Measurements from ENCODE around the gene DISC1. TPM values are rescaled to one million over a fixed set of nuclear protein-coding genes. Genes with fewer than 3 reads are reported as not detected.

The DISC1 gene
- total RNA-seq, 2 experiments from 2014 or later: 3.5 to 5.0 TPM

- no peaks in the 10 kb centered on the region for H3K27me3 Mint-ChIP-seq
- H3K4me1 Mint-ChIP-seq (ENCODE audit: low read depth): peaks cover 7% of the 10 kb centered on the region
- CTCF ChIA-PET: interaction anchor here (0.6 to 5.3 kb wide), 4 partner anchors 49 to 287 kb away, joined by 3 to 23 read pairs (median 4); no protein-coding TSS in a partner anchor
- H3K9me3 Mint-ChIP-seq: no peaks in the 10 kb centered on the region
- H3K36me3 Mint-ChIP-seq (ENCODE audit: low read depth): no peaks in the 10 kb centered on the region
- TF ChIP-seq CTCF (IDR thresholded peaks at IDR 0.05): no peak
- intact Hi-C loops (cut with micrococcal nuclease): loop anchor here (5.0 kb wide), 1 partner anchor 245 kb away; no protein-coding TSS in a partner anchor
- POLR2A ChIA-PET: interaction anchor here (0.5 kb wide), 1 partner anchor 1773 kb away, joined by 3 read pairs; no protein-coding TSS in a partner anchor
- H3K27ac Mint-ChIP-seq: no peak overlapping the region
- ATAC-seq: no peak
- no peak for DNase-seq
- H3K4me3 Mint-ChIP-seq: no peak overlapping the region
These were observed 24.5 kb upstream of the DISC1 start for GRCh38 chr1:231601824-231602672.

GRCh38 chr1:231602673-231602984, 24.0 kb upstream of the DISC1 start:
- intact Hi-C loops (cut with micrococcal nuclease): loop anchor here (5.0 kb wide), 1 partner anchor 245 kb away; no protein-coding TSS in a partner anchor
- DNase-seq: no peak
- CTCF ChIA-PET: interaction anchor here (0.6 to 5.3 kb wide), 5 partner anchors 48 to 567 kb away, joined by 3 to 23 read pairs (median 3); no protein-coding TSS in a partner anchor
- H3K4me1 Mint-ChIP-seq (ENCODE audit: low read depth): peaks cover 7% of the 10 kb centered on the region
- POLR2A ChIA-PET: interaction anchor here (0.5 kb wide), 1 partner anchor 1774 kb away, joined by 3 read pairs; no protein-coding TSS in a partner anchor
- no peak for TF ChIP-seq CTCF (IDR thresholded peaks at IDR 0.05)
- H3K27ac Mint-ChIP-seq: no peak overlapping the region
- no peak overlapping the region for H3K4me3 Mint-ChIP-seq
- no peaks in the 10 kb centered on the region for H3K27me3 Mint-ChIP-seq
- H3K9me3 Mint-ChIP-seq: no peaks in the 10 kb centered on the region
- ATAC-seq: no peak
- H3K36me3 Mint-ChIP-seq (ENCODE audit: low read depth): no peaks in the 10 kb centered on the region

- H3K27ac Mint-ChIP-seq: peak overlapping the region; percentile 86
- ChIA-PET POLR2A (interaction anchor here (0.6 kb wide), 1 partner anchor 224 kb away, joined by 3 read pairs; no protein-coding TSS in a partner anchor), CTCF (interaction anchor here (0.7 to 5.3 kb wide), 19 partner anchors 9 to 568 kb away, joined by 3 to 23 read pairs (median 4); partner anchors contain the start of genes EXOC8 and SPRTN)
- intact Hi-C loops (cut with micrococcal nuclease): loop anchor here (5.0 kb wide), 1 partner anchor 246 kb away; no protein-coding TSS in a partner anchor
- ATAC-seq: peak; percentile 84
- H3K36me3 Mint-ChIP-seq (ENCODE audit: low read depth): no peaks in the 10 kb centered on the region
- peaks cover 7% of the 10 kb centered on the region for H3K4me1 Mint-ChIP-seq (ENCODE audit: low read depth)
- peak; percentile 83 for TF ChIP-seq CTCF (IDR thresholded peaks at IDR 0.05)
- peak overlapping the region; percentile 87 for H3K4me3 Mint-ChIP-seq
- H3K9me3 Mint-ChIP-seq: no peaks in the 10 kb centered on the region
- peak; percentile 45 for DNase-seq
- H3K27me3 Mint-ChIP-seq: no peaks in the 10 kb centered on the region
These were observed 22.9 kb upstream of the DISC1 start for GRCh38 chr1:231603598-231604275.

- peak; percentile 19 for TF ChIP-seq CTCF (IDR thresholded peaks at IDR 0.05)
- Mint-ChIP-seq H3K4me3 (peak overlapping the region; percentile 87), H3K36me3 (ENCODE audit: low read depth) (no peaks in the 10 kb centered on the region), H3K27ac (peak overlapping the region; percentile 86), H3K4me1 (ENCODE audit: low read depth) (peaks cover 7% of the 10 kb centered on the region), H3K27me3 (no peaks in the 10 kb centered on the region), H3K9me3 (no peaks in the 10 kb centered on the region)
- no peak for ATAC-seq
- POLR2A ChIA-PET: no interaction called here
- intact Hi-C loops (cut with micrococcal nuclease): loop anchor here (5.0 kb wide), 1 partner anchor 247 kb away; no protein-coding TSS in a partner anchor
- no peak for DNase-seq
- CTCF ChIA-PET: interaction anchor here (0.9 to 5.3 kb wide), 9 partner anchors 12 to 266 kb away, joined by 4 to 23 read pairs (median 5); partner anchors contain the start of genes EXOC8 and SPRTN
These were observed 22.3 kb upstream of the DISC1 start for GRCh38 chr1:231604276-231604621.

Measured in activated CD8-positive, alpha-beta T cell treated with anti-CD3 and anti-CD28 coated beads for 36 hours (primary cell).